Vagina (tissue), 2 donors: ENCODE data around the gene FES.

Source experiments
- POLR2A ChIP-seq, 2 donors: fragments of 450-650 bp; IDR thresholded peaks; one replicate each; pipeline ENCODE4 v1.6.1; 2017; ENCODE audit warnings: antibody characterized with exemption in 2 of 2, mild to moderate bottlenecking in 2 of 2, moderate library complexity in 2 of 2
- TF ChIP-seq, protein P1 (sequence below), 3 experiments: fragments of 450-650 bp in 2 of 3; fragments of 200-600 bp in 1 of 3; sonication (generic) in 1 of 3; IDR thresholded peaks; one replicate each; pipeline ENCODE4 v1.5.1; 2017 to 2019; ENCODE audit warnings: antibody characterized with exemption in 3 of 3, mild to moderate bottlenecking in 2 of 3, moderate library complexity in 2 of 3

DNA sequence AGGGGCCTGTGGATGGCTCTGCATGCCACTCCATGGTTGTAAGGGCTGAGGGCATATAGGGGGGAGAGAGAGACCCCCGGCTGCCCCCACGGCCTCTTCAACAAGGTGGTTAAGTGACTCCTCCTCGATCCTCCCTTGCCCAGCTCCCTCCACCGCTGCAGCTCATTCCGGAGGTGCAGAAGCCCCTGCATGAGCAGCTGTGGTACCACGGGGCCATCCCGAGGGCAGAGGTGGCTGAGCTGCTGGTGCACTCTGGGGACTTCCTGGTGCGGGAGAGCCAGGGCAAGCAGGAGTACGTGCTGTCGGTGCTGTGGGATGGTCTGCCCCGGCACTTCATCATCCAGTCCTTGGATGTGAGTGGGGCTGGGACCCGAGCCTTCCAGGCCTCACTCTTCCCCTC is 6.5 kb downstream of the FES start:
- TF ChIP-seq POLR2A (IDR thresholded peaks at IDR 0.05), result no peak
- TF ChIP-seq, protein P1, sequence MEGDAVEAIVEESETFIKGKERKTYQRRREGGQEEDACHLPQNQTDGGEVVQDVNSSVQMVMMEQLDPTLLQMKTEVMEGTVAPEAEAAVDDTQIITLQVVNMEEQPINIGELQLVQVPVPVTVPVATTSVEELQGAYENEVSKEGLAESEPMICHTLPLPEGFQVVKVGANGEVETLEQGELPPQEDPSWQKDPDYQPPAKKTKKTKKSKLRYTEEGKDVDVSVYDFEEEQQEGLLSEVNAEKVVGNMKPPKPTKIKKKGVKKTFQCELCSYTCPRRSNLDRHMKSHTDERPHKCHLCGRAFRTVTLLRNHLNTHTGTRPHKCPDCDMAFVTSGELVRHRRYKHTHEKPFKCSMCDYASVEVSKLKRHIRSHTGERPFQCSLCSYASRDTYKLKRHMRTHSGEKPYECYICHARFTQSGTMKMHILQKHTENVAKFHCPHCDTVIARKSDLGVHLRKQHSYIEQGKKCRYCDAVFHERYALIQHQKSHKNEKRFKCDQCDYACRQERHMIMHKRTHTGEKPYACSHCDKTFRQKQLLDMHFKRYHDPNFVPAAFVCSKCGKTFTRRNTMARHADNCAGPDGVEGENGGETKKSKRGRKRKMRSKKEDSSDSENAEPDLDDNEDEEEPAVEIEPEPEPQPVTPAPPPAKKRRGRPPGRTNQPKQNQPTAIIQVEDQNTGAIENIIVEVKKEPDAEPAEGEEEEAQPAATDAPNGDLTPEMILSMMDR (IDR thresholded peaks at IDR 0.05), result no peak
